ENCODE measurements around the gene CD200R1L.

- no peak for TF ChIP-seq EZH2 (IDR thresholded peaks at IDR 0.05; ENCODE audit: insufficient read depth, poor library complexity, severe bottlenecking)
- no peak for TF ChIP-seq EZH2phosphoT487 (IDR thresholded peaks at IDR 0.05; ENCODE audit: insufficient read depth, low read depth)
Observed at GRCh38 chr3:112781599-112781998, 65.1 kb downstream of the CD200R1L start.

Measured in GM23248 (cell line).